Measurements from ENCODE around the gene GPATCH2L.
A peak's percentile ranks its signal among the peaks of the same experiment; 100 is the strongest.

GPATCH2L gene

DNA sequence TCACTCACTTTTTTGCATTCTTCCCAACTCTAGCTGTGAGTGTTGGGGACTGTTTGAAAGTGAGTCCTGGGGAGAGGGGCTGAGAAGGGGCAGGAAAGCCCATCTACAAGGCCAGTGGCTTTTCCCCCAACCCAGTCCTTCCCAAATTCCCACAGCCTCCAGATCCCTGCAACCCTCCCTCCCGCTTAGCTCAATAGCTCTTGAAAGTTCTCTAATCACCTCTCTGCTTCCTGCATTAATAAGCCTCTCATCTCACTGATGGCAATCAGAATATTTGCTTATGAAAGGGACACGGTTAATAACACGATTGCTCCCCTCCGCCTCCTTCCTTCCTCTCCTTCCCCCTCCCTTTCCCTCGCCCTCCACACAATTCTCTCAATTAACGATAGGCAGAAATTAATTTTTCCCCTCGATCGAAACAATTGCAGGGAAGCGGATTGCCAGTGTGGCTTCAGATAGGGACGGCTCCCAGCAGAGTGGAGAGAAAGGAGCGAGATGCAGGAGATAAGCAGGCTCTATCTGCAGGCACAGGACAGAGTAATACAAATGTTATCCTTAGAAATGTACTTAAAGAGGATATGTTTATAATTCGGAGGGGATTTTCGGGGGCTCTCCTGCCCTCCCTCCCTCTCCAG is 15.1 kb upstream of the GPATCH2L start:
- DNase-seq = peak; percentile 63

DNA sequence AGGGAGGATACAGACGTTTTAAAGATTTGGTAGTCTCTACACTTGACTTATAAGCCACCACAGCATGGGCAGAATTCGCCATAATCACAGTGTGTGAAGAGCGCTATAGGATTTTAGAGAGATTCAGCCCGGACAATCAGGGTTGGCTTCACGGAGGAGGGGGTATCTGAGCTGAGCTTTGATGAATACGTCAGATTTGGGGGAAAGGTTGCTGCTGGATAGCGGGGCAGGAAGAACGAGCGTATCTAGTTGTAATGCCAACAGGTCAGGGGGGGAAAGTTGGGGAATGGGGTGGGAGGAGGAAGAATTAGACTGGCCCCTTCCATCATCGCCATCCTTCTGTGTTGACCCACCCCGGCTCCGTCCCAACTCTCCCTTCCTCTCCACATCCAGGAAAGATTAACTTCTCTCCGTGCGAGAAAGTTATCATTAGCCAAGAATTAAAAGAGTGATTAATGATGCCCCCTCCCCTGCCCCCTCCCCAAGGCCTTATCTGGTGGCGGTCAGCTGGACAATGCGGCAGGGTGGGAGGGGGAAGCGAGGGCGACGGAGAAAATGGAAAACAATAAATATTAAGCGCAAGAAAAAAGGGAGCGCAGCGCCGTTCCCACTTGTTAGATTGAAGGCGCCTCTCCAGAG is 13.5 kb upstream of the GPATCH2L start:
- DNase-seq = no peak

DNA sequence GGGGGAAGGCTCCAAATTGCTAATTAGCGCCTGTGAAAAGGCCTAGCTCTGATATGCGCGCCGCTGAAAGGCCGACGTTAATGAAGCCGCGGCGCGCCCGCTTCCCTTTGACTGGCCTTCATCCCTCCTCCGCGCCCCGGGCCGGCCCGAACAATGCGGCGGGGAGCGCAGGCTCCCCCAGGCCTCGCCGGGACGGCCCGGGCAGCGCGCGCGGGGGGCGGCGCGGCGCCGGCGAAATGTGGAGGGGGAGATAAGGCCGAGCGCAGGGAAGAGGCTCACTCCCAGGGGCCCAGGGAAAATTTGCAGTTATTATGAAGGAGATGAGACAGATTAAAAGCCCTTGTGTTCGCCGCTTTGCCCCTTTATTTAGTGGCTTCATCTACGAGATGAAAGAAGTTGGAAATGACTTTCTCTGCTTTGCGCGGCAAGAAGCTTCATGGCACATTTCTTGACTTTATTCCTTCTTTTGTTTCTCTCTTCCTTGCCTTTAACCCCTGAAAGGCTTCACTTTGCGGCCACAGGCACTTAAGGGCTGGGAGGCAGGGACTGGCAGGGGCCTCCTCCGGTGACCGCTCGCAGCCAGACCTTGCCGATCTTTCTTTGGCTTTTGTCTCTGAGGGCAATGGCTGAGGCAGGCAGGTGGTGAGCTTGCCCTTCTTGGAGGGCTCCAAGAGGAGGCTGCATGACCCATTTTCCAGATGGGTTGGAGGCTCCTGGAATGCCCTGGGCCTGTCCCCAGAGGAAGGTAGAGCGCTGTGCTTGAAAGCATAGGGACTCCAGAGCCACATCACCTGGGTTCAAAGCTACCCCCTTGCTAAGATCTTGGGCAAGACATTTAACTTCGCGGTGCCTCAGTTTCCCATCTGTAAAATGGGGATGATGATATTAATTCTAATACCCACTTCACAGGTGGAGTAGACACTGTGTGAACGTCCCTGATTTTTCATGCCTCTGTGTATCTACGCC is 12.7 kb upstream of the GPATCH2L start:
- no peak for DNase-seq

DNA sequence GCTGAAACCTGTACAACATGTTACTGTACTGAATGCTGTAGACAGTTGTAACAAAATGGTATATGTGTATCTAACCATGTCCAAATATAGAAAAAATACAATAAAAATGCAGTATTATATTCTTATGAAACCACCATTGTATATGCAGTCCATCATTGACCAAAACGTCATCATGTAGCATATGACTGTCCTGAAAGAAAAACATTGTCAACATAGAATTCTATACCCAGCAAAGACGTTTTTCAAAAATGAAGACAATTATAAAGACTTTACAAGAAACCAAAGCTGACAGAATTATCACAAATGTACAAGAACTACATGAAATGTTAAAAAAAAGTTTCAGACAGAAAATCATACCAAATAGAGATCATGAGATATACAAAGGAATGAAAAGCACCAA is 8.1 kb upstream of the GPATCH2L start:
- DNase-seq = no peak

DNA sequence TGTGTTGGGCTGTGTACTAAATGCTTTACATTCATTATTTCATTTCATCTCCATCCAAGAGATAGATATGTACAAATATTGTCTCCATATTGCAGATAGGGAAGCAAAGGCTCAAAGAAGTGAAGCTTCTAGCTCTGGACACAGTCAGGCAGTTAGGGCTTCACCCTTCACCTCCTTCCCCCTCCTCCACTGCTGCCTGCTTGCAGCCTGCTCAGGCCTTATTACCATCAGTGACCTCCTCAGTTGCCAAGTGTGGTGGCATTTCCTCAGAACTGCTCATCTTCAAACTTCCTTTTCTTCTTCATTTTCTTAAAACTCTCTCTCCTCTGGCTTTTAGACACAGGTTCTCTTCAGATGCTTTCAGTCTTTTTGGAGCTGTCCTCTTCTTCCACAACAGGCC is 4.7 kb upstream of the GPATCH2L start:
- DNase-seq = no peak

DNA sequence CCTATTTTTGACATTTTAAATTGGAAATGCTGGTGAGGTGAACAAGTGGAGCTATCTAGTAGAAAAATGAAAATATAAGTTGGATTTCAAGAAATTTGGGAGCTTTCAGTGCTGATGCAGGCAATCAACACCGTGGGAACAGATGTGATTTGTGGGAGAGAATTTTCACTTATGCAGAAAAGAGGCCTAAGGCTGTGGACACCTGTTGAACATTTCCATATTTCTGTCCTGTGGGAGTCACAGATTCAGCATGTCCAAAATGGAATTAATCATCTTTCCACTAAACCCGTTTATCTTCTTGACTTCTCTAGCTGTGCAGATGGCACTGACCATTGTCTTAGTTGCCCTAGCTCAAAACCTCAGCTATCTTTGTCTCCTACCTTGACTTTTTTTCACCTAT is 2.5 kb upstream of the GPATCH2L start:
- DNase-seq = no peak

DNA sequence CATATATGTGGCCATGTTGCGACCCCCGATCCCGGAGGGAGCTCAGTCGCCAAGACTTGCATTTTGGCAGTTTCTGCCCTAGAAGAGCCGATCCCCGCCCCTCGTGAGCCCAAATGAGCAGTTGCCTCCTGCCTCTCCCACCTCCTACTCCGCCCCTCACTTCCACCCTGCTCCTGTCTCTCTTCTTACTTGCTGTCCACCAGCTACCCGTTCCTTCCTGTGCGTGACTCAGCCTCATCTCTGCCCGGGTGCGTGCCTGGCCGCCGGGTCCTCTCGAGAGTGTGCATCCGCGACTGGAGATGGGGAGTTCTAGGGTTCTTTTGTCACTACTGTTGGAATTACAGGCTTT is 585 bp downstream of the GPATCH2L start:
- DNase-seq = peak; percentile 28

DNA sequence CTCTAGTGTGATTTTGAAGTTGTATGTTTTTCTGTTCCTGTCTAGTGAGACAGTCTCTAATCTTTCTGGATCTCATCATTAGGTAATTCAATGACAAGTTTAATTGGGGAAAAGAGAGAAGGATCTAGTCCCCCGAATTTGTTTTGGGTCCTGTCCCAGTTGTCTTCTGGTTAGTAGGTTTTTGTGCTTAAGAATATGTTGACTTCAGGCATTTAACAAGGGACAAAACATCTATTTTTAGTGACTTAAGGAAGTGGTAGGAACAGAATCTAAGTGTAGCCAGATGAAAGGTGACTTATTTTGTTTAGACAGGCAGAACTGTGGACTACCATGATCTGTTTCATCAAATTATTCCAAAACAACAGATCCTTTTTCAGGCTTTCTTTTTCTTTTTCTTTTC is 2.2 kb downstream of the GPATCH2L start:
- no peak for DNase-seq

DNA sequence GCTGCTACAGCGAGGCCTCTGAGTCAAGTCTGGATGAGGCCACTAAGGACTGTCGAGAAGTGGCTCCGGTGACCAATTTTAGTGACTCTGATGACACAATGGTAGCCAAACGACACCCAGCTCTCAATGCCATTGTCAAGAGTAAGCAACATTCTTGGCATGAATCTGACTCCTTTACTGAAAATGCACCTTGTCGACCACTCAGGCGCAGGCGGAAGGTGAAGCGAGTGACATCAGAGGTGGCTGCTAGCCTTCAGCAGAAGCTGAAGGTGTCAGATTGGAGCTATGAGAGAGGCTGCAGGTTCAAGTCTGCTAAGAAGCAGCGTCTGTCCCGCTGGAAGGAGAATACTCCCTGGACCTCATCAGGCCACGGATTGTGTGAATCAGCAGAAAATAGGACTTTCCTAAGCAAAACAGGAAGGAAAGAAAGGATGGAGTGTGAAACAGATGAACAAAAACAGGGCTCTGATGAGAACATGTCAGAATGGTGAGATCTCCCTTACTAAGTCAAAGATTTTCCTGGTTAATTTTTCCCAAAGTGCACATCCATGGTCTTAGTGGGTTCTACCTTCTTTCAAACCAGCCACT is 2.9 kb downstream of the GPATCH2L start:
- no peak for DNase-seq

DNA sequence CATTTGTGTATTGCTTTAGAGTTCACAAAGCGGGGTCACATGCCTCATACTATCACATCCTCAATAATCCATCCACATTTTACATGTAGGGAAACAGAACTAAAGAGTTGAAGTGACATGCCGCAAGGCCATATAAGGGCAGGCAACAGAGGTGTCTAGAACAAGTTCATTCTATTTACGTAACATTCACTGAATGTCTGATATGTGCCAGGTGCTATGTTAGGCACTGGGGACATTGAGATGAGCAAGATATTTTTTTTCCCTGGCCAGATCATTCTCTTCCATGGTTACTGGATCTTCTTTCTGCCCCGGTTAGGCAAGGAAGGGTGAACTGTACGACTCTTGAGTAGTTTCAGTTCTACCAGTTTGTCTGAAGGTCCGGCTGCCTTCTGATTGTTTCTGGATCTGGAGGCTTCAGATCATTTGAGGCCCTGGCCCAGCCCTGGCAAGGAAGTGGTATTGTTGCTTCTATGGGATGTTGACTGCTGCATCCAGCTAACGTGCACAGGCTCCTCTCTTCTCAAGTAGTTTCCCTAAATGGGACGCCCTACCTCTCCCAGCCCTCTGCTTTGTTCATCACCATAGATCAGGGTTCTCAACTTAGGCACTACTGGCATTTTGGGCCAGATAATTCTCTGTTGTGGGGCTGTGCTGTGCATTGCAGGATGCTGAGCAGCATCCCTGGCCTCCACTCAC is 12.1 kb downstream of the GPATCH2L start:
- DNase-seq = no peak

DNA sequence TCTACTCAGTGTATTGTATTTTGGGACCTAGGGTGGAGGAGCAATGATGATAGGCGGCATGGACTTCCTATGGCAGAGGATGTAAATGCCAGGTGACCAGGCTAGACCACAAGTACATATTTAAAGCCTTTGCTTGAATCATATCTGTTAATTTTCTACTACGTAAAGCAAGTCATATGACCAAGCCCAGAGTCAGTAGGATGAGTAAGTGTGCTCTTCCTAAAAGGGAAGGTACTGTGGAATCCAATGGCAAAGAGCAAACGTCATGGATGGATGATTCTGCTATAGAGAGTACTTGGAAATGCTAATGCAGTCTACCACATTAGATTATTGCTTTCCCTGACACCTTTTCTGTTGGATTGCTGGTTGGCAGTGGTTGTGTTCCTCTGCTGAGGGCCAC is 16.8 kb downstream of the GPATCH2L start:
- DNase-seq = no peak

DNA sequence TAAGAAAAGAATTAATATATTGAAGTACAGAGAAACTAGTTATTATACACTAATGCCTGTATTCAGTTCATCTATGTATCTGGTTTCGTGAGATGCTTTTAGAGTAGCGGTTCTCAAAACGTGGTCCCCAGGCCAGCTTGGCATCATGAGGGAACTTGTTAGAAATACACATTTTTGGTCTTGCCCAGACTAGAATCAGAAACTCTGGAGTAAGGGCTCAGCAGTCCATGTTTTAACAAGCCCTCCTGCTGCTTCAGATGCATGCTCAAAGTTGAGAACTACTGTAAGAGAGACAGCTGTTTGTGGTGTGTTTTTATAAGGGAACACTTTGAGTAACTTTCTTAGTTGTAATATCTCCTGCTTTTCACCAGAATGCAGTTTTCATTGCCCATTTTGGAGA is 18.1 kb downstream of the GPATCH2L start:
- DNase-seq = no peak

DNA sequence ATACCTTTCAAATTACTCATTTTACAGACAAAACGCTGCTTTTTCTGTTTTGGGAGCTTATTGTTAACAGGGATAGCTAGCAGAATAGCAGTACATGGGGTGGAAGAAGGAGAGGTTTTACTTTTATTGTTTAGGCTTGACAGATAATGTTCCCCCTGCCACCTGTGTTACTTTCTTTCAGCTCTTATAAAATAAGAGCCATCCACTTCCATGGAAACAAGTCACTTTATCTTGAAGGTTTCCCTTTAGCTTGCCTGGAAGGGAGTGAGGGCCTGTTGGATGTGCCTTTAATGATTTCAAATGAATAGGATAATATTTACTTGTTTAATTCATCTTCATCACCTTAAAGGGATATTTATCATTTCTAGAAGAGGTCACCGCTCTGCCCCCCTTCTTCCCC is 23.3 kb downstream of the GPATCH2L start:
- DNase-seq = no peak

DNA sequence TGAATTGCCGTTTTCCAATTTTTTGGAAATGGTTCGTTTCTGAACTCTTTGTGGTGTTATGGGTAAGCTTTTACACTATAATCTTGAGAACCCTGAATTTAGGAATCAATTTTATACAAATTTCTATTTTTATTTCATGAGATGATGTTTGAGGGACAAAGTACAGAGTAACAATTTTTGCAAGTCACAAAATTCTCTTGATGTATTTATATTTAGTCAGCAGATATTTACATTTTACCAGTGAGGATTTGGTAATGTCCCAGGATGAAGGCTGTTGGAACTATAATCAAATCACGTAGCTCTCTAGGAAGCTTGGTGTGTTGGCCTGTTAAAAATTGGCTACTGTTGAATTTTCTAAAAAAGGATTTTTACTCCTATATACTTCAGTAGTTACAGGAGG is 24.2 kb downstream of the GPATCH2L start:
- no peak for DNase-seq

DNA sequence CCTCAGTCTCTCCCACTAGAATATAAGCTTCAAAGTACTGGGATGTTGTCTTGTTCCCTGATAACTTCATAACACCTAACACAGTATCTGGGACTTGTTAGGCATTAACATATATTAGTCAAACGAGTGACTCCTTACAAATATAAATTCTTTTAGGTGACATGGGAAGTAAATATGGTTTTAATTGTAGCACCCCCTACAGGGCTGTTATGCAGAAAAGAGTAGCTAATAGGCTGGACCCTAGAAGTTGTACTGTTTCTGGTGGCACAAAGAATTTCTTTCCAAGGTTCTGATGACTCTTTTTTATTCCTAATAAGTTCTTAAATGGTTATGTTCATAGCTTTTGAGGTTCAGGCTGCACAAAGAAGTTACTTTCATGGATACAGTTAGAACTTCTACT is 29.8 kb downstream of the GPATCH2L start:
- no peak for DNase-seq

DNA sequence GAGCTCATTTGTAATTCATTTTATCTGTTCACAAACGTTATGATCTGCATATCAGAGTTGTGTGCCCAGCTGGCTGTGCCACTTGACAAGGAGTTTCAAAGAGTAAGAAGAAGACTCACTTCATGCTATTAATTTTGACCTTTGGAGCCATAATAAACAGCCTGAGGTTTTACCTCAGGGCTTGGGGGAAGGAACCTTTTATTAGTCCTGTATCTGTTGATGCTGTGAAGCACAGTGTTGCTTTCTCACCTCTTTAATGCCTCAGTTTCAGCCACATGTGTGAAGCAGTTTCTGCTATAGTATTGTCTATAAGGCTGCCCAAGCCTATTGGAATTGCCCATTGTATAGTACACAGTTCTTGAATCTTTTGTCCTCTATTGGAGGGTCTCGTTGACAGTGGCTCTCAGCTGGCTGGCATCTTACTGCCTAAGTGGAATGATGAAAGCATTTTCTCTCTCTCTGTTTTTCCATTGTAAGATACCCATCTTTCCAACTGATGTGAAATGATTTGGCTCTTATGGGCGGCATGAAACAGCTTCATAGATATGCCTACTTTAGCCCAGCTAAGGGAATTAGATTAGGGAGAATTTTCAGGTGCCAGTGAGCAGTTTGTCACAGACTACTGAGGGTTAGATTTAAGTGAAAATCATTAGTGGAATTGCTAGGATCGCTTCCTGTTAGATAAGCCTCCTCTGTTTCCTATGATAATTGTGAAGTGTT is 34.7 kb downstream of the GPATCH2L start:
- DNase-seq = peak; percentile 39

DNA sequence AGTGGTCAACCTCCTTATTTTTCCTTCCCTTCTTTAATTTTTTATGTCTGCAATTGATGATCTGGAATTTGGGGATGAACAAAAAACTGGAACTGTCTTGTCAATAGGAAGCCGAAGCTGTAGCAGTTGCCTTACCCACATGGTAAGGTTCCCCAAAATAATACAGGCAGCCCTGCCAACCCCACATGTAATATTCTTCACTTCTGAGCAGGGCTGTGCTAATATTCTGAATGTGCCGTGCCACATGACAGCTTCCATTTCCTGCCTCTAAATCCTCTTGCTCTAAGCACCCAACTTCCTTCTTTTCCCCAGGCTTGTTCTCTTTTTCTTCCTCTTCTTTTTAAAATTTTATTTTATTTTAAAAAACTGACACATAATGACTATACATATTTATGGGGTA is 39.6 kb downstream of the GPATCH2L start:
- DNase-seq = no peak

DNA sequence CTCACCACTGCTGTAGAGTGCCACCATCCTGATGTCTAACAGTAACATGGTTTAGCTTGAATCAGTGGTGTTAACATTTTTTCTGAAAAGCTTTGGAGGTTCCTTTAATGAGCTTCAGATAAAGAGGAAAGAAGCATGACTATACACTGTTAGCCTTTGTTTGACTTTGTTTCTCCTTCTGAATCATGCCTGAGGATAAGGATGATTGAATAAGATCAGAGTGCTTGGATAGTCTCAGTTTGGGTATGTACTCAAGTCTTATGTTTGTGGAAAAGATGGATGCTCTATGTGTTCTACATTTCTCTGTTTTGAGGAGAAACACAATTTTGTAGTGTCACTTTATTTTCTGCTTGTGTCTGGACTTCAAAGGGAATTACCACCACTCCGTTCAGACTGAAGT is 42.0 kb downstream of the GPATCH2L start:
- DNase-seq = no peak

DNA sequence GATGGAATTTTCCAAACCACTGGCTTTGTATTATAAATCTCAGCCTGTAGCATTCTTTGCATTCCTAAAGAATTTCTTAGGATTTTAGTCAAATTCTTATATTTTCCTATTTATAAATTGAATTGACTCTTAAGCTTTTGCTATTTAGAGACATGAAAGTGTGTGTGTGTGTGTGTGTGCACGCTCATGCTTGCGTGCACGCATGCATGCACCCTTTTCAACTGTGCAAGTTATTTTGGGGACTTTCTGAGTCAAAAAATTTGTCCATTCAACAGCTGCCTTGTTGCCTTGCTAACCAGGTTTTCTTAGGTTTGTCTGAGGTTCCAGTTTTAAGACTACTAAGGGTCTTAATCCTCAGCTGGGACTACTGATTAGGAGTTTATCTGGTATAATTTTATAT is 42.6 kb downstream of the GPATCH2L start:
- no peak for DNase-seq

DNA sequence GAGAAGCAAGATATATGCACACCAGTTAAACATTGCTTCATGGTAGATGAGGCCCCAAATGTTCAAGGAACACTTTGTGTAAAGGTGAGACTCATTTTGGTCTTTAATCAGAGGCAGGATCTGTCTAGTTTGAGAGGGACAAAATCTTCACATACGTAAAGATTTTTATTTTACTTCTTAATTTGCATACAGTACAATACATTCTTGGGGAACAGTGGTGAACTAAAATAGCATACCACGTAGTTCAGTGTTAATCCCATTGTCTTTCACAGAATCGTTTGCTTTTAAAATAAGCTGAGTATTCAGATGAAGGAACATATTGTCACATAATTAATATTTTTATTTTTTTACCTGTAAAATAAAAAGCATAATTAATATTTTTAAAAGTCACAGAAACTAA is 43.3 kb downstream of the GPATCH2L start:
- DNase-seq = no peak

DNA sequence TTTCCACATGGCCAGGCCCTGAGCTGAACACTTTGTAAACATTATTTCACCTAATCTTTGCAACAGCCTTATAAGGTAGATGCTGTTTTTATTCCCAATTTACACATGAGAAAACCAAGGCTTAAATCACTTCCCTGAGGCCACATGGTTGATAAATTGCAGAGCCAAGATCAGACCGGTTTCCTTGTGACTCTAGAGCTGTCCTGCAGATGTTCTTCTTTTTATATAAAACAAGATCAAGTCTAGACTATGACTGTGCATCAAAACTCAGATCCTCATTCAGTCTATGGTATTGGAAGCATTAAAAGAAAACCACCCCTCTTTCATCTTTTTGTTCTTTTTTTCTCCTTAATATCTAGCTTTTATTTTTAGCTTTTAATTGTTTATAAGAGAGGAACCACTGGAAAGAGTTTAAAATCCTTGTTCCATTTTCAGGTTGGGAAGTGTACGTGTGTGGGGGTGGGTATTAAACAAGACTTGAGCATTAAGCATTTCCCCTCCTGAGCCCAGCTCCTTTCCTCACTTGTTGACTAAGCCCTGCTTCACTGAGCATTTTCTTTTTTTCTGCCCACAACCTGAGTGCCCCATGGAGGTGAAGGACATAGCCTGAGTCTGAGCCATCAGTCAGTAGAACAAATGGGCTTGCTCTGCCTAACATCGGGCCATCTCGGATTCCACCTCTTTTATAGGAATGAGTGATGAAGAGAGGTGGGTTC is 45.4 kb downstream of the GPATCH2L start:
- no peak for DNase-seq

DNA sequence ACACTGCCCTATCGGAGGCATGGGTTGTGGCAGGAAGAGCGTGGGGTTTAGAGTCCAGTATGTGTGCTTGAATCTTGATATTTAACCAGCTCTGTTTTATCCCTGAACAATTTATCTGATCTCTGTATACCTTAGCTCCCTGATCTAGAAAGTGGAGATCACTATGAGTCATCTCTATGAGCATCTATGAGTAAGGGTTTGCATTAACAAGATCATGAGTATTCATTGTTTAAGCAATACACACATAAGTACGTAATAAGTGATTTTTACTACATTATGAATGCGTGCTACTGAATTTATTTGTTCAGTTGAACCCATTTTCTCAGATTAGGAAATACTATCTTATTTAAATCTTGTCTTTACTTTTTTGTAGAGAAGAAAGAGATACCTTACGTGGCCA is 49.4 kb downstream of the GPATCH2L start:
- no peak for DNase-seq
